Immature natural killer cell (primary cell): ENCODE measurements around the gene RFNG. TPM values are rescaled to one million over a fixed set of nuclear protein-coding genes. Genes with fewer than 3 reads are reported as not detected.

Source experiments
- DNase-seq, 3 donors: peaks; one replicate each; pipeline ENCODE4 v3.0.0; 2022; ENCODE audit warnings: mixed read lengths in 1 of 3
- H3K27ac Mint-ChIP-seq, 6 donors: one replicate each; pipeline ENCODE4 v1.8.0; 2020; ENCODE audit warnings: mixed read lengths in 6 of 6, mild to moderate bottlenecking in 5 of 6, inconsistent platforms in 4 of 6, moderate library complexity in 3 of 6
- H3K27me3 Mint-ChIP-seq, 3 donors: one replicate each; pipeline ENCODE4 v1.8.0; 2020 to 2021; ENCODE audit warnings: low read depth in 3 of 3, mild to moderate bottlenecking in 3 of 3, mixed read lengths in 3 of 3, moderate library complexity in 3 of 3, inconsistent platforms in 1 of 3
- H3K36me3 Mint-ChIP-seq, 3 donors: one replicate each; pipeline ENCODE4 v1.8.0; 2020; ENCODE audit warnings: mixed read lengths in 3 of 3, inconsistent platforms in 2 of 3, mild to moderate bottlenecking in 2 of 3
- H3K4me1 Mint-ChIP-seq, 2 donors: one replicate each; pipeline ENCODE4 v1.8.0; 2020; ENCODE audit warnings: inconsistent platforms in 2 of 2, mild to moderate bottlenecking in 2 of 2, mixed read lengths in 2 of 2, moderate library complexity in 1 of 2
- H3K4me3 Mint-ChIP-seq, 5 donors: one replicate each; pipeline ENCODE4 v1.8.0; 2020; ENCODE audit warnings: mild to moderate bottlenecking in 5 of 5, mixed read lengths in 5 of 5, inconsistent platforms in 3 of 5, moderate library complexity in 3 of 5
- H3K9me3 Mint-ChIP-seq, 6 donors: one replicate each; pipeline ENCODE4 v1.8.0; 2020; ENCODE audit warnings: mild to moderate bottlenecking in 6 of 6, mixed read lengths in 6 of 6, inconsistent platforms in 4 of 6, moderate library complexity in 3 of 6
- polyA plus RNA-seq, 3 donors: library from polyadenylated mRNA; unstranded; fragments of 300-500 nt; fragmentation: Illumina TruSeq; gene quantifications; one replicate each; pipeline ENCODE4 v1.2.3, GENCODE V29; 2021

Gene RFNG
- polyA plus RNA-seq, 3 donors from 2014 or later: 2.2 to 3.7 (median 3.2) TPM

DNA sequence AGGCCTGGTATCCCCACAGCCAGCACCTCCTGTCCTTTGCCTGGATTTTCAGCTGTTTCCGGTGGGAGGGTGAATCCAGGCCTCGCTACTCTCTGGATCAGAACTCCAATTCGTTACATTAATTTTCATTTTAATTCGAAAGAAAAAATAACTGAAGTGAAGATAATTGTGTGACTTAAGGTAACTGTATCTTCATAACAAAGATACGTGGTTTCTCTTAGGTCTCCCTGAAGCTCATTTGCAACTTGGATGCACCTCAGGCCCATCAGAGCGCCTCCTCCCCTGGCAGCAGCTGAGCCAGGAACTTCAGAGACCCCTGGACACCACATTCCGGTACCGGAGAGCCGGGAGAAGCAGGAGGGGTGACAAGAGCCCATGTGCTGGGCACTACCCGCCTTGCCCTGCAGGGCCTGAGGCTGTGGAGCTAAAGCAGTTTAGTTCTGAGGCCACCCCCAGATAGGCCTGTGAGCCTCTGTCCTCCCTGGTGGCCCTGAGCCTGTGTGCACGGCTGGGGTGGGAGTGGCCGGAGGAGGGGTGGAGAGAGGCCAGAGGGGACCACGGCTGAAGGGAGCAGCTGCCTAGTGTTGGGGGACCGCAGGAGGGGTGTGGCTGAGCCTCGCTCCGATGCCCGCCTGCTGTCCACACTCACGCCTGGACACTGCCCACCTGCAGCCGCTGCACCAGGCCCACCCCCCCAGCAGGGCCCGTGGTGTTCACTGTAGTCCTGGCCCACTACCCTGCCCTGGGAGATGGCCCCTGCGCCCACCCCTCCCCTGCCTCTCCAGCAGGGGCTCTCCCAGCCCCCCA is 25.4 kb upstream of the RFNG start:
- H3K36me3 Mint-ChIP-seq: peaks cover 0 to 4% (median 3%) of the 10 kb centered on the region in 3 donors
- no peak for DNase-seq
- peaks cover 0 to 2% (median 2%) of the 10 kb centered on the region in 3 donors for H3K27me3 Mint-ChIP-seq
- H3K4me1 Mint-ChIP-seq: no peaks in the 10 kb centered on the region
- H3K27ac Mint-ChIP-seq: no peak overlapping the region
- no peak overlapping the region for H3K4me3 Mint-ChIP-seq
- H3K9me3 Mint-ChIP-seq: no peaks in the 10 kb centered on the region

DNA sequence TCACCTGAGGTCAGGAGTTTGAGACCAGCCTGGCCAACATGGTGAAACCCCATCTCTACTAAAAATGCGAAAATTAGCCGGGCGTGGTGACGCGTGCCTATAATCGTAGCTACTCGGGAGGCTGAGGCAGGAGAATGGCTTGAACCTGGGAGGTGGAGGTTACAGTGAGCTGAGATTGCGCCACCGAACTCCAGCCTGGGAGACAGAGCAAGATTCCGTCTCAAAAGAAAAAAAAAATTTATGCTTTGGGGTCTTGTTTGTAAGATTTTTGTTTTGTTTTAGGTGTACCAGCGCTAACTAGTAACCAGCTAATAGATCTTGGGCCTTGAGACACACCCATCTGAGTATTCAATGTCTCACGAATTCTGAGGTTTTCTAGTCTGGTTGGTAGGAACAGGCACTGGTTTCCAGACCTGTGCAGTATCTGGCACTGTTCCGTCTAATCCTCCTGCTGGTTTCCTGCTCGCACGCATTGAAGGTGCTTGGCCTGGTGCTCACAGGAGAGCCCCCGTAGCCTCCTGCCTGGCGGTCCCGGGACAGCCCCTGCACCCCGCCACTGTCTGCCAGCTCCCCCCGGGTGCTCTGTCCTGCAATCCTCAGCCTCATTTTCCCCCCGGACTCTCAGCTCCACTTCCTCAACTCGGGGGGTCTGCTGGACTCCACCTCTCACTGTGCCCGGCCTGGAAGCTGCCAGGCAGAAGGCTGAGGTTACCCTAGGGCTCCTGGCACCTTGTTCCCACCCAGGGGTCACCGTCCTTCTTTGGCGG is 24.6 kb upstream of the RFNG start:
- Mint-ChIP-seq H3K27me3 (peaks cover 0 to 2% (median 2%) of the 10 kb centered on the region in 3 donors), H3K4me3 (no peak overlapping the region), H3K9me3 (no peaks in the 10 kb centered on the region), H3K27ac (no peak overlapping the region), H3K4me1 (no peaks in the 10 kb centered on the region), H3K36me3 (peaks cover 0 to 4% (median 3%) of the 10 kb centered on the region in 3 donors)
- no peak for DNase-seq

DNA sequence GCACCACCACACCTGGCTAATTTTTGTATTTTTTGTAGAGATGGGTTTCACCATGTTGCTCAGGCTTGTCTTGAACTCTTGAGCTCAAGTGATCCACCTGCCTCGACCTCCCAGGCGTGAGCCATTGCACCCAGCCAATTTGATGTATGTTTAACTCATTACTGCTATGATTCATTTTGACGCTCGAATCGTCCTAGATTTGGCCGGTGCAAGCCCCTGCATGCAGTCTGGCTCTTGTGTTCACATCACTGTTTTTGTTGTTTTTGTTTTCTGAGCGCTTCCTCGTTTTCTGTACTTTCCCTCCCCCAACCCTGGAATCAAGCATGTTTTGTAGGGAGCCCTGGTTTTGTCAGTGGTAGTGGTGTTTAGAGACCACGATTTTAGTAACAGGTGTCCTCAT is 21.8 kb upstream of the RFNG start:
- no peak for DNase-seq
- Mint-ChIP-seq H3K36me3 (peaks cover 0 to 4% (median 3%) of the 10 kb centered on the region in 3 donors), H3K9me3 (no peaks in the 10 kb centered on the region), H3K27me3 (peaks cover 0 to 2% (median 2%) of the 10 kb centered on the region in 3 donors), H3K4me1 (no peaks in the 10 kb centered on the region), H3K4me3 (no peak overlapping the region), H3K27ac (no peak overlapping the region)

DNA sequence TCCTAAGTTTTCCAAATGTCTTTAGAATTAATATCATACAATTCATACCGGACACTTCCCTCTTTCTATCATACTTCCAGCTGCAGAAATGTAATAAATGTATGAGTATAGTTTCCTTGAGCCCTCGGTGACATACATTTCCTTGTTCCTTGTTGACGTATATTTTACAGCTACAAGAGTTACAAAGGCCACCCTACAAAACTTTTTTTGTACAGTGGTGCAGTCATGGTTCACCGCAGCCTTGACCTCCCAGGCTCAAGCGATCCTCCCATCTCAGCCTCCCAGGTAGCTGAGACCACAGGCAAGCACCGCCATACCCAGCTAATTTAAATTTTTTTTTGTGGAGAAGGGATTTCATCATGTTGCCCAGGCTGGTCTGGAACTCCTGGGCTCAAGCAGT is 21.2 kb upstream of the RFNG start:
- no peak overlapping the region for H3K27ac Mint-ChIP-seq
- no peak overlapping the region for H3K4me3 Mint-ChIP-seq
- no peak for DNase-seq
- H3K36me3 Mint-ChIP-seq: no peaks in the 10 kb centered on the region
- peaks cover 0 to 2% (median 2%) of the 10 kb centered on the region in 3 donors for H3K27me3 Mint-ChIP-seq
- no peaks in the 10 kb centered on the region for H3K9me3 Mint-ChIP-seq
- H3K4me1 Mint-ChIP-seq: no peaks in the 10 kb centered on the region

DNA sequence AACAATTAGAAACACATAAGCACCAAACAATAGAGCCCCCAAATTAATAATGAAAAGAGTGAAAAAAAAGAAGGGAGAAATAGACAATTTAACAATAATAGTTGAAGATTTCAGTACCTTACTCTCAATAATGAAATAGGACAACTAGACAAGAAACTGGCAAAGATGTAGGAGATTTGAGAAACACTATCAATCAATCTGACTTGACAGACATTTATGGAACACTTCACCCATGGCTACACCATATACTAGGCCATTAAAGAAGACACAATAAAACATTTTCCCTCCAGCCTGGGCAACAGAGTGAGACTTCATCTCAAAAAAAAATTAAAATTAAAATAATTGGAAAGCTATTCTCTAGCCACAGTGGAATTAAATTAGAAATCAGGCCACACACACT is 19.0 kb upstream of the RFNG start:
- peaks cover 6 to 12% of the 10 kb centered on the region in 2 donors for H3K4me1 Mint-ChIP-seq
- H3K9me3 Mint-ChIP-seq: no peaks in the 10 kb centered on the region
- no peak overlapping the region for H3K27ac Mint-ChIP-seq
- DNase-seq: no peak
- no peaks in the 10 kb centered on the region for H3K36me3 Mint-ChIP-seq
- H3K4me3 Mint-ChIP-seq: no peak overlapping the region
- peaks cover 4 to 9% (median 5%) of the 10 kb centered on the region in 3 donors for H3K27me3 Mint-ChIP-seq

DNA sequence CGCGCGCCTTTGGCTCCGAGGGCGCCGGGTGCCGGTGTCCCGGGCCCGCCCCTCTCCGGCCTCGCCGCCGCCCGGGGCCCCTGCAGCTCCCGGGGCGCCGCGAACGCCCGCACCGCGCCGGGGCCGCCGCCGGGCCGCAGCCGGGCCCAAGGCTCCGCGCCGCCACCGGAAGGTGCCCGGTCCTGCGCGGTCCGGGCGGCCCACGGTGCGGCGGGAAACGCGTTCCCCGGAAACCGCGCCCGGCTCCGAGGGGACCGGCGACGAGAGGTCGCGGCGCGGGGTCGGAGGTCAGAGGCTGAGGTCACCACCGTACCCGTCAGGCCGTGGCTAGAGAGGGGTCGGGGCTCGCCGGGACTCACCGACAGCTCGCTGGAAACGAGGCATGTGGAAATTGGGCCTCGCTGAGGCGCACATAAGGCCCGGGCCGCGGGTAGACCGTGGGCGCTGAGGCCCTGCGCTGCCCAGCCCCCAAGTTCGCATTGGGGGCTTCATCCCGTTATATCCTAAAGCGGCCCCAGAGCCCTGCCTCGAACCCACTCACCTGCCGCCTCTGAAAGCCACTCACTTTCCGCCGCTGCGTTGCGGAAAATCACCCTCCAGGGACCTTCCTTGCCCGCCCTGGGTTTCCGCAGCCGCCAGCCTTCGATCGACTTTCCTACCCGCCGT is 14.2 kb upstream of the RFNG start, which contains the start of gene DUS1L:
Gene DUS1L (minus strand): TSS at position 167 of the 666 bp plus-strand sequence. CDS start 745 bp downstream, outside the sequence.
- Mint-ChIP-seq H3K4me1 (peaks cover 6 to 19% of the 10 kb centered on the region in 2 donors), H3K9me3 (no peaks in the 10 kb centered on the region), H3K36me3 (no peaks in the 10 kb centered on the region), H3K27me3 (peaks cover 4 to 10% (median 5%) of the 10 kb centered on the region in 3 donors), H3K27ac (peak within 1 kb of the TSS; percentile 80 to 88 (median 83)), H3K4me3 (peak within 1 kb of the TSS; percentile 75 to 89 (median 80))
- peak; percentile 69 to 75 (median 73) for DNase-seq

DNA sequence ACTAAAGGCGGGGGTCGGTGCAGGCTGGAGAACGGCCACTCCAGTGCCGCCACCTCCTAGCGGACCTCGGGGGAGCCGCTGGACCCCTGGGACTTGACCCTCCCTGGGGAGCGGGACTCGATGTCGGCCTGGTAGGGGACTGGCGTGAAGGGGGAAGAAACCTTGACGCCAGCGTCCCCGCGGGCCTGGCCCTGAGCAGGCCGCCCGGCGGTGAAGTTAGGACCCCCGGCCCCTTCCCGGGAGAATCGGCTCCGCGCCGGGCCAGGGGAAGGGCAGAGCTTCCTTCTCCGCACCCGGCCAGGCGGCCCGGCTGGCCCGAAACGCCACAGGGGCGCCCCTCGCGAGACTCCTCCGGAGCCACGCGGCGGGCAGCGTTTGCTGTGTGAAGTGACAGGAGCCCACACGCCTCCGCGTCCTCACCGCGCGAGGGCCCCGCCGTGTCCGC is 13.6 kb upstream of the RFNG start:
- peak overlapping the region in 2 of 6 donors; percentile 36 to 64 for H3K27ac Mint-ChIP-seq
- H3K36me3 Mint-ChIP-seq: no peaks in the 10 kb centered on the region
- H3K9me3 Mint-ChIP-seq: no peaks in the 10 kb centered on the region
- peaks cover 6 to 19% of the 10 kb centered on the region in 2 donors for H3K4me1 Mint-ChIP-seq
- peaks cover 4 to 10% (median 5%) of the 10 kb centered on the region in 3 donors for H3K27me3 Mint-ChIP-seq
- H3K4me3 Mint-ChIP-seq: peak overlapping the region; percentile 43 to 74 (median 59)
- DNase-seq: no peak

DNA sequence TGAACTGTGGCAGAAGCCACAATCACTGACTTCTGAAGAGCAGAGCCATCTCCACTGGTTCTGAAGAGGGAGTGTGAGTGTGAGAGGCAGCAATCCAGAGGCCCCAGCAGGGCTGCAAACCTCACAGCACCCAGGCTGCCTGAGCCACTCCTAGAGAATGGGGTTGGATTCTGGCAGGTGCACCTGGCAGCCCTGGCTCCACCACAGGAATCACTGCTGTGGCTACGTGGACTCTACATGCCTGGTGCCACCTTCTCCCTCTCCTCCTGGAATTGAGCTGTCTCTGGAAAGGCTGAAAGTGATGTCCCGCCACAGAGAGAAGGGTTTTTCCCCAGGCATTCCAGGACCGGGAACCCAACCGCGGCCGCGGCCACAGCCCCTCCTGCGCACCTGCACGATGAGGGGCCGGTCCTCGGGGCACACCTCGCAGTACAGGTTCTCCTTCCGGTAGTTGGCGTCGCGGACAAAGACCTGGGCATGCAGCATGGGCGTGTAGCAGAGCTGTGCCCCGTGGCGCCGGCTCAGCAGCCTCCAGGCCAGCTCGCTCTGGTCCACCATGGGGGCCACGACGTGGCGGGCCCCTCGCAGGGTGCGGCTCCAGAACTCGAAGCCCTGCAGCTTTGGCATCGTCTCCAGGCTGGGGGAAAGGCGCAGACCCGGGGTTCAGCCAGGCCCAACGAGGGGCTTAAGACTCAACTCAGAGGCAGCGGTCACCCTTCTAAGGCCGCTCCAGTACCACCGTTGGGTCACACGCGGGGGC is 13.0 kb upstream of the RFNG start:
- H3K4me1 Mint-ChIP-seq: peaks cover 6 to 19% of the 10 kb centered on the region in 2 donors
- peaks cover 4 to 10% (median 5%) of the 10 kb centered on the region in 3 donors for H3K27me3 Mint-ChIP-seq
- no peak for DNase-seq
- H3K9me3 Mint-ChIP-seq: no peaks in the 10 kb centered on the region
- H3K36me3 Mint-ChIP-seq: no peaks in the 10 kb centered on the region
- peak overlapping the region; percentile 59 to 74 (median 69) for H3K4me3 Mint-ChIP-seq
- peak overlapping the region in 5 of 6 donors; percentile 28 to 83 (median 53) for H3K27ac Mint-ChIP-seq

DNA sequence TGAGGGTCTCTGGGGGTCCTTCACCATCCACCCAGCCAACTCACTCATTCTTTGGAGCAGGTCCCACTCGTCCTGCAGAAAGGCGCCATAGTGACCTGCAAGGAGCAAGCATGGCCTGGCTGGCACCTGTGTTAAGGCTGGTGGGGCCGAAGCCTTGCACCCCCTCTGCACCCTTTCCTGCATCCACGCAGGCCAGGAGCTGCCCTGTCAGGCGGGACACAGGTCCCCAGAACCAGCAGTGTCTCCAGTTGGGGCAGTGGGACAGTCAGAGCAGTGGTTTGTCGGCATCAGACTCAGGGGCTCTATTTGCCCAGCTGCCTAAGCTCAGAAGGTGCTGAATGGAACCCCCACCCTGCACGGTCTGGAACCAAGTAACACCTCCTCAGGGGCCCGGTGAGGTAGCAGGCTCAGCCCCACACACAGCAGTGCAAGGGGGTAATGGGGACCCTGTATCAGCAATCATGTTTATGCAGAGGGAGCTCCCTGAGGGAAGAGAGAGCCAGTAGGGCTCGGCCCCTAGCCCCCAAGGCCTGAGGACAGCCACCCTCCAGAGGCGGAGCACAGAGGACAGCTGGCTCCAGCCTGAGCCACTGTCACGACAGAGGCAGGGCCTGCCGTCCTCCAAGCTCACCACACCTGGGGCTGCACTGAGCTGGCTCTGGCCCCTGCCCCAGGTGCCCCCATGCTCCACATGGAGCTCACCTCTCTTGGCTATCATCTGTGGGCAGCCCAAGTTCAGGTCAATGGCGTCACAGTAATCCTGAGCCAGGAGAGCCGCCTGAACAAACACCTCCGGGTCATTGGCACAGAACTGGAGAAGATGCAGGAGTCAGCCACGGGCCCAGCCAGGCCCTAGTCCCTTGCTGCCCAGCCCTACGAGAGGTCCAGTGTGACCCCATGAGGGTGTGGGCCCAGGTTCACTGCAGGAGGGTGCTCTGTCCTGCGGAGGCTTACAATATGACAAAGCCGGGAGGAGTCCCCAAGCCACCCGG is 12.1 kb upstream of the RFNG start:
- H3K4me3 Mint-ChIP-seq: peak overlapping the region; percentile 59 to 74 (median 69)
- peaks cover 4 to 10% (median 5%) of the 10 kb centered on the region in 3 donors for H3K27me3 Mint-ChIP-seq

DNA sequence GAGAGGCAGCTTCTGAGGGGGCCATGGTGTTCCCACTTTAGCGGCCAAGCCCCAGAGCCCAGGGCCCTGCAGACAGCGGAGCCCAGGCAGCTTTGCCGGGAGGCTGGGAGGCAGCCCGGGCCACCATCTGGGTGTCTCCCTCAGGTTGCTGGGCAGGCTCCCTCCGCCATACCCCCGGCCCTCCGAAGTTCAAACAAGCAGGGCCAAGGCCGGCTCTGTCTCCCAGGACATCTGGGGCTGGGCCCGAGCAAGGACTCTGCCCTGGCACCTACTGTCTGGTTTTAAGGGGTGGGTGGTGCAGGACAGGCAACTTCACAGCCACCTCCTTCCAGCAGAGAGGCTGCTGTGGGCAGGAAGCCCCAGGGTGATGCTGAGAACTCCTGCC is 11.4 kb upstream of the RFNG start:
- H3K9me3 Mint-ChIP-seq: no peaks in the 10 kb centered on the region
- peaks cover 4 to 10% (median 5%) of the 10 kb centered on the region in 3 donors for H3K27me3 Mint-ChIP-seq
- H3K4me3 Mint-ChIP-seq: no peak overlapping the region
- no peaks in the 10 kb centered on the region for H3K36me3 Mint-ChIP-seq
- no peak overlapping the region for H3K27ac Mint-ChIP-seq
- DNase-seq: no peak
- peaks cover 6 to 19% of the 10 kb centered on the region in 2 donors for H3K4me1 Mint-ChIP-seq

More for the DNA sequence above, 12.1 kb upstream of the RFNG start:
- Mint-ChIP-seq H3K9me3 (no peaks in the 10 kb centered on the region), H3K4me1 (peaks cover 6 to 19% of the 10 kb centered on the region in 2 donors), H3K36me3 (no peaks in the 10 kb centered on the region), H3K27ac (peak overlapping the region in 4 of 6 donors; percentile 34 to 83 (median 49))
- no peak for DNase-seq

DNA sequence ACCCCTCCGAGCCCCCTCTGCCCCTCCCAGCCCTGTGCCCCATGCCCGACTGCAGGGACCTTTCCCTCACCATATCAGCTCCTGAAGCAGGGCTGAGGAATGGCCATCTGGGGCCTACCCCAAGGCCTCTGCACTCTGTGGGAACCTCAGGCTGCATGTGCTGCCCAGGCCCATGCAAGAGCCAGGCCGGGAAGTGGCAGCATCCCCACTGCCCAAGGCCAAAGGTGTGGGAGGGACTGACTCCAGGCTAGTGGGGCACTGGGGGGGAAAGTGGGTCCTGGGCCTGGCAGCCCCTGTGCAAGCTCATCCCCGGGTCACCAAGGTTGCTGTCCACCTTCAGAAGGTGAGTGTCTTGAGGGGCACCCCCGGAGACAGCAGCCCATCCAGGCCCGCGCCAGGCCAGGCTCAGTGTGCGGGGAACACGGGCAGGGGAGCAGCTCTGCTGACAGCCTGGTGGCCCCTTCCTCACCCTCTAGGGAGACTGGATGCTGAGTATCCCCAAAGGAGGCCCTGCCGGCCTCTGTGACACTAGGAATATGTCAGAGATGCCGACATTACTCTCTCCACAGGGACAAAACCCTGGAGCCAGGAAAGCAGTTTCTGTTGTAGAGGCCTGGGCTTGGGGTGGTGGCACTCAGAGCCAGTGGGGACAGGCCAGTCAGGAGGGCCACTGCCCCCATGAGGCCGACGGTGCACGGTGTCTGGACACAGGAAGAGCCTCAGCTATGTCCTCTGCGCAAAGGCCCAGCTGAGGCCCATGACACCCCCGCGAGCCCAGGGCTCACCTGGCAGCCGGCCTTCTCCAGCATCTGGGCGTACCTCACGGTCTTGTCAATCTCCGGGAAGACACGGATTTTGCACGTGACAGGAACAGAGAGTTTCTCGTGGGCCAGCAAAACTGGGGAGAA is 10.7 kb upstream of the RFNG start:
- Mint-ChIP-seq H3K27me3 (peaks cover 4 to 10% (median 5%) of the 10 kb centered on the region in 3 donors), H3K9me3 (no peaks in the 10 kb centered on the region), H3K27ac (no peak overlapping the region), H3K36me3 (no peaks in the 10 kb centered on the region), H3K4me3 (no peak overlapping the region), H3K4me1 (peaks cover 6 to 18% of the 10 kb centered on the region in 2 donors)
- no peak for DNase-seq
